ENCODE results near the gene TSEN2. TPM values are rescaled to one million over a fixed set of nuclear protein-coding genes. Genes with fewer than 3 reads are reported as not detected.

The TSEN2 gene
- polyA plus RNA-seq, 3 donors = 3.2 to 7.3 (median 3.9) TPM

GRCh38 chr3:12463686-12464085 lies 20.6 kb upstream of the TSEN2 start:
- Histone ChIP-seq H2AFZ (ENCODE audit: insufficient read depth, low read depth, low read length, poor library complexity, severe bottlenecking) (no peak overlapping the region), H3K4me2 (replicated peaks; ENCODE audit: extremely low read depth, low read length, poor library complexity, severe bottlenecking) (no peak overlapping the region), H3K27ac (ENCODE audit: low read depth in 1 of 2, low read length in 2 of 2) (peak overlapping the region; percentile 86 to 89), H3K79me2 (ENCODE audit: insufficient read depth, low read length) (no peaks in the 10 kb centered on the region), H3K4me1 (ENCODE audit: control insufficient read depth in 1 of 2, insufficient read depth in 2 of 2, low read length in 2 of 2) (peaks cover 53 to 60% of the 10 kb centered on the region in 2 donors), H4K20me1 (ENCODE audit: insufficient read depth, low read length) (no peaks in the 10 kb centered on the region), H3K4me3 (replicated peaks in 1 of 3; ENCODE audit: low read depth in 2 of 3, low read length in 3 of 3) (no peak overlapping the region), H3K9me3 (replicated peaks in 1 of 2; ENCODE audit: control insufficient read depth in 1 of 2, insufficient read depth in 1 of 2, low read length in 2 of 2) (no peaks in the 10 kb centered on the region), H3K36me3 (replicated peaks in 1 of 2; ENCODE audit: control insufficient read depth in 1 of 2, insufficient read depth in 2 of 2, low read length in 2 of 2) (no peaks in the 10 kb centered on the region), H3K27me3 (ENCODE audit: control insufficient read depth in 2 of 2, insufficient read depth in 2 of 2, low read length in 2 of 2) (no peaks in the 10 kb centered on the region), H3K9ac (ENCODE audit: insufficient read depth, low read length, poor library complexity, severe bottlenecking) (peak overlapping the region; percentile 10)
- H3K9me3 Mint-ChIP-seq = peaks cover 0 to 3% (median 0%) of the 10 kb centered on the region in 7 donors
- intact Hi-C loops (cut with micrococcal nuclease) = no loop called here
- peak in 1 of 3 donors; percentile 25 for DNase-seq
- H3K36me3 Mint-ChIP-seq = peaks cover 0 to 2% of the 10 kb centered on the region in 2 donors
- H3K27me3 Mint-ChIP-seq (ENCODE audit: low read depth in 3 of 3) = no peaks in the 10 kb centered on the region
- 50% methylated on average over 1 of the region's 1 CpG for WGBS (ENCODE audit: insufficient coverage)
- TF ChIP-seq, protein P1, sequence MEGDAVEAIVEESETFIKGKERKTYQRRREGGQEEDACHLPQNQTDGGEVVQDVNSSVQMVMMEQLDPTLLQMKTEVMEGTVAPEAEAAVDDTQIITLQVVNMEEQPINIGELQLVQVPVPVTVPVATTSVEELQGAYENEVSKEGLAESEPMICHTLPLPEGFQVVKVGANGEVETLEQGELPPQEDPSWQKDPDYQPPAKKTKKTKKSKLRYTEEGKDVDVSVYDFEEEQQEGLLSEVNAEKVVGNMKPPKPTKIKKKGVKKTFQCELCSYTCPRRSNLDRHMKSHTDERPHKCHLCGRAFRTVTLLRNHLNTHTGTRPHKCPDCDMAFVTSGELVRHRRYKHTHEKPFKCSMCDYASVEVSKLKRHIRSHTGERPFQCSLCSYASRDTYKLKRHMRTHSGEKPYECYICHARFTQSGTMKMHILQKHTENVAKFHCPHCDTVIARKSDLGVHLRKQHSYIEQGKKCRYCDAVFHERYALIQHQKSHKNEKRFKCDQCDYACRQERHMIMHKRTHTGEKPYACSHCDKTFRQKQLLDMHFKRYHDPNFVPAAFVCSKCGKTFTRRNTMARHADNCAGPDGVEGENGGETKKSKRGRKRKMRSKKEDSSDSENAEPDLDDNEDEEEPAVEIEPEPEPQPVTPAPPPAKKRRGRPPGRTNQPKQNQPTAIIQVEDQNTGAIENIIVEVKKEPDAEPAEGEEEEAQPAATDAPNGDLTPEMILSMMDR (IDR thresholded peaks at IDR 0.05) = no peak
- peaks cover 56% of the 10 kb centered on the region for H3K4me1 Mint-ChIP-seq
- no peak overlapping the region for H3K4me3 Mint-ChIP-seq
- peak overlapping the region; percentile 93 to 98 (median 96) for H3K27ac Mint-ChIP-seq

DNA sequence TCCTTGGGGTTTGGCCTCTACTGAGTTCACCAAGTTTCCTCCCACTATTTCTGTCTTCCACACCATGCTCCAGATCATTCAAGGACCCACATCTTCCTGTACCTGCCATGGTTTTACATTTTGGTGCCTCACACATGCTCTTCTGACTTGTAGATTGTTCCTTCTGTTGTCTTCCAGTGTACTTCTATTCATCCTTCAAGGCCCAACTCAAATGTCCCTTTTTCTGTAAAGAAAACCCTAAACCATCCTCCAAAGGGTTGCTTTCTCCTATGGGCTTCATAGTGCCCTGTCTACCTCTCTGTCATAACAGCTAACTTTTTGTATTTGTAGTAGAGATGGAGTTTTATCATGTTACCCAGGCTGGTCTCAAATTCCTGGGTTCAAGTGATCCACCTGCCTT lies 20.1 kb upstream of the TSEN2 start:
- peak overlapping the region in 1 of 2 donors; percentile 89 for H3K27ac ChIP-seq (ENCODE audit: low read depth in 1 of 2, low read length in 2 of 2)
- peaks cover 48 to 55% of the 10 kb centered on the region in 2 donors for H3K4me1 ChIP-seq (ENCODE audit: control insufficient read depth in 1 of 2, insufficient read depth in 2 of 2, low read length in 2 of 2)
- TF ChIP-seq, protein P1 (IDR thresholded peaks at IDR 0.05) = no peak
- Mint-ChIP-seq H3K4me3 (no peak overlapping the region), H3K4me1 (peaks cover 51% of the 10 kb centered on the region), H3K27ac (peak overlapping the region; percentile 93 to 98 (median 96)), H3K9me3 (peaks cover 0 to 3% (median 0%) of the 10 kb centered on the region in 7 donors), H3K27me3 (ENCODE audit: low read depth in 3 of 3) (no peaks in the 10 kb centered on the region), H3K36me3 (peaks cover 0 to 2% of the 10 kb centered on the region in 2 donors)
- no peak overlapping the region for H3K9ac ChIP-seq (ENCODE audit: insufficient read depth, low read length, poor library complexity, severe bottlenecking)
- no peaks in the 10 kb centered on the region for H3K9me3 ChIP-seq (replicated peaks in 1 of 2; ENCODE audit: control insufficient read depth in 1 of 2, insufficient read depth in 1 of 2, low read length in 2 of 2)
- H4K20me1 ChIP-seq (ENCODE audit: insufficient read depth, low read length) = no peaks in the 10 kb centered on the region
- intact Hi-C loops (cut with micrococcal nuclease) = no loop called here
- no peak overlapping the region for H3K4me2 ChIP-seq (replicated peaks; ENCODE audit: extremely low read depth, low read length, poor library complexity, severe bottlenecking)
- no peaks in the 10 kb centered on the region for H3K79me2 ChIP-seq (ENCODE audit: insufficient read depth, low read length)
- H3K4me3 ChIP-seq (replicated peaks in 1 of 3; ENCODE audit: low read depth in 2 of 3, low read length in 3 of 3) = no peak overlapping the region
- H3K36me3 ChIP-seq (replicated peaks in 1 of 2; ENCODE audit: control insufficient read depth in 1 of 2, insufficient read depth in 2 of 2, low read length in 2 of 2) = no peaks in the 10 kb centered on the region
- no peak for DNase-seq
- H3K27me3 ChIP-seq (ENCODE audit: control insufficient read depth in 2 of 2, insufficient read depth in 2 of 2, low read length in 2 of 2) = no peaks in the 10 kb centered on the region
- no peak overlapping the region for H2AFZ ChIP-seq (ENCODE audit: insufficient read depth, low read depth, low read length, poor library complexity, severe bottlenecking)

Data from CD14-positive monocyte (primary cell).